ENCODE data around the gene TBCK.

Gene TBCK

DNA sequence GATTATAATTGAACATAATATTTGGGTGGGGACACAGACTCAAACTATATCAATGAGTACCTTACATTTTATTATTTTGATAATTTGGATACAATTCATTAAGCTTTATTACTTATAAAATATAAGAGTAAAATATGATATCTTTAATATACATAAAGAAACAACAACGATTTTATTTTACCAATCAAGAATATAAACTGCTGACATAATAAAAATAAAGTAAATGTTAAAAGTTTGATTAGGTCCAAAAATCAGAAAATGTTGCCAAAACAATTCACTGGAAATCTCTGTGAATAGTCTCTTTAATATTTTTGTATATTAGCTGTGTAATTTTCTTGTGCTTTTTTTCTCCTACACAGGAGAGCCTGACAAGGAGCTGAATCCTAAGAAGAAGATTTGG is 31.2 kb upstream of the TBCK start:
- Histone ChIP-seq H3K27ac (no peak overlapping the region), H3K9ac (no peak overlapping the region), H4K20me1 (ENCODE audit: insufficient read depth) (no peaks in the 10 kb centered on the region), H3K27me3 (ENCODE audit: insufficient read depth, low read depth) (no peaks in the 10 kb centered on the region), H3K4me3 (IDR thresholded peaks at IDR 0.05; ENCODE audit: insufficient read depth, low read depth, low read length) (no peak overlapping the region), H2AFZ (ENCODE audit: low read depth) (no peak overlapping the region), H3K36me3 (ENCODE audit: insufficient read depth) (no peaks in the 10 kb centered on the region), H3K4me2 (no peak overlapping the region), H3K79me2 (ENCODE audit: insufficient read depth, low read depth) (peaks cover 14% of the 10 kb centered on the region; the same call in 1 of the 2 replicates), H3K4me1 (ENCODE audit: low read depth, poor library complexity, severe bottlenecking) (no peaks in the 10 kb centered on the region)
- TF ChIP-seq, protein P1, sequence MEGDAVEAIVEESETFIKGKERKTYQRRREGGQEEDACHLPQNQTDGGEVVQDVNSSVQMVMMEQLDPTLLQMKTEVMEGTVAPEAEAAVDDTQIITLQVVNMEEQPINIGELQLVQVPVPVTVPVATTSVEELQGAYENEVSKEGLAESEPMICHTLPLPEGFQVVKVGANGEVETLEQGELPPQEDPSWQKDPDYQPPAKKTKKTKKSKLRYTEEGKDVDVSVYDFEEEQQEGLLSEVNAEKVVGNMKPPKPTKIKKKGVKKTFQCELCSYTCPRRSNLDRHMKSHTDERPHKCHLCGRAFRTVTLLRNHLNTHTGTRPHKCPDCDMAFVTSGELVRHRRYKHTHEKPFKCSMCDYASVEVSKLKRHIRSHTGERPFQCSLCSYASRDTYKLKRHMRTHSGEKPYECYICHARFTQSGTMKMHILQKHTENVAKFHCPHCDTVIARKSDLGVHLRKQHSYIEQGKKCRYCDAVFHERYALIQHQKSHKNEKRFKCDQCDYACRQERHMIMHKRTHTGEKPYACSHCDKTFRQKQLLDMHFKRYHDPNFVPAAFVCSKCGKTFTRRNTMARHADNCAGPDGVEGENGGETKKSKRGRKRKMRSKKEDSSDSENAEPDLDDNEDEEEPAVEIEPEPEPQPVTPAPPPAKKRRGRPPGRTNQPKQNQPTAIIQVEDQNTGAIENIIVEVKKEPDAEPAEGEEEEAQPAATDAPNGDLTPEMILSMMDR (conservative IDR thresholded peaks at IDR 0.05; ENCODE audit: low read depth, low read length): no peak

DNA sequence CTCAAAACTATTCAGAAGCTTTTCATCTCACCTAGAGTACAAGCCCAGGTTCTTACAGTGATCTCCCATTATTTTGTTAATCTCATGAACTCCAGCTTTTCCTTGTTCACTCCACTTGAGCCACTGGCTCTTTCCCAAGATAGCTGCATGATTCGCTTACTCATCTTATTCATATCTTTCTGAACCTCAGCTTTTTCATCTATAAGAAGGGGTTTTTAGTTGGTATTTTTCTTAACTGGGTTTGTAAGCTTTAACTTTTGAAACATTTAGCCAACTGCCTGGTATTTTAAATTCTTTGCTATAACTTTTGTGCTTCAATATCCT is 28.6 kb upstream of the TBCK start:
- H3K4me1 ChIP-seq (ENCODE audit: low read depth, poor library complexity, severe bottlenecking): no peaks in the 10 kb centered on the region
- no peak overlapping the region for H3K4me3 ChIP-seq (IDR thresholded peaks at IDR 0.05; ENCODE audit: insufficient read depth, low read depth, low read length)
- H3K9ac ChIP-seq: no peak overlapping the region
- no peak overlapping the region for H3K27ac ChIP-seq
- H4K20me1 ChIP-seq (ENCODE audit: insufficient read depth): no peaks in the 10 kb centered on the region
- TF ChIP-seq, protein P1 (conservative IDR thresholded peaks at IDR 0.05; ENCODE audit: low read depth, low read length): no peak
- no peak overlapping the region for H2AFZ ChIP-seq (ENCODE audit: low read depth)
- no peaks in the 10 kb centered on the region for H3K27me3 ChIP-seq (ENCODE audit: insufficient read depth, low read depth)
- H3K79me2 ChIP-seq (ENCODE audit: insufficient read depth, low read depth): peaks cover 32% of the 10 kb centered on the region; the same call in 1 of the 2 replicates
- H3K4me2 ChIP-seq: no peak overlapping the region
- H3K36me3 ChIP-seq (ENCODE audit: insufficient read depth): no peaks in the 10 kb centered on the region; the same call in 1 of the 2 replicates

- H3K9ac ChIP-seq: no peak overlapping the region
- H3K27me3 ChIP-seq (ENCODE audit: insufficient read depth, low read depth): no peaks in the 10 kb centered on the region
- H3K4me2 ChIP-seq: no peak overlapping the region
- peaks cover 32% of the 10 kb centered on the region; the same call in 1 of the 2 replicates for H3K79me2 ChIP-seq (ENCODE audit: insufficient read depth, low read depth)
- H3K4me3 ChIP-seq (IDR thresholded peaks at IDR 0.05; ENCODE audit: insufficient read depth, low read depth, low read length): no peak overlapping the region
- no peak overlapping the region for H3K27ac ChIP-seq
- H3K4me1 ChIP-seq (ENCODE audit: low read depth, poor library complexity, severe bottlenecking): no peaks in the 10 kb centered on the region
- no peaks in the 10 kb centered on the region; the same call in 1 of the 2 replicates for H3K36me3 ChIP-seq (ENCODE audit: insufficient read depth)
- H4K20me1 ChIP-seq (ENCODE audit: insufficient read depth): no peaks in the 10 kb centered on the region
- TF ChIP-seq, protein P1 (conservative IDR thresholded peaks at IDR 0.05; ENCODE audit: low read depth, low read length): no peak
- no peak overlapping the region for H2AFZ ChIP-seq (ENCODE audit: low read depth)
Observed at GRCh38 chr4:106343865-106344646, 28.0 kb upstream of the TBCK start.

GRCh38 chr4:106340774-106341173 is 24.8 kb upstream of the TBCK start:
- Histone ChIP-seq H4K20me1 (ENCODE audit: insufficient read depth) (no peaks in the 10 kb centered on the region), H3K79me2 (ENCODE audit: insufficient read depth, low read depth) (peaks cover 32% of the 10 kb centered on the region; the same call in 1 of the 2 replicates), H3K4me2 (no peak overlapping the region), H3K27ac (no peak overlapping the region), H3K4me1 (ENCODE audit: low read depth, poor library complexity, severe bottlenecking) (no peaks in the 10 kb centered on the region), H2AFZ (ENCODE audit: low read depth) (no peak overlapping the region), H3K27me3 (ENCODE audit: insufficient read depth, low read depth) (no peaks in the 10 kb centered on the region), H3K4me3 (IDR thresholded peaks at IDR 0.05; ENCODE audit: insufficient read depth, low read depth, low read length) (no peak overlapping the region), H3K9ac (no peak overlapping the region), H3K36me3 (ENCODE audit: insufficient read depth) (peaks cover 19% of the 10 kb centered on the region)
- TF ChIP-seq, protein P1 (conservative IDR thresholded peaks at IDR 0.05; ENCODE audit: low read depth, low read length): no peak

All from KMS-11 (cell line).